ENCODE data around the gene VAV1. TPM values are rescaled to one million over a fixed set of nuclear protein-coding genes. Genes with fewer than 3 reads are reported as not detected.

The VAV1 gene
- total and polyA plus RNA-seq, 10 of the 15 experiments (the other 5 are each of a cell fraction or from before 2014, with no cell fraction given), result 1.6 to 76.8 (median 40.7) TPM

- SMC1A ChIA-PET (ENCODE audit: uncharacterized antibody, unreplicated experiment), result interaction anchor here (1.2 kb wide), 1 partner anchor 104 kb away, joined by 3 read pairs; no protein-coding TSS in a partner anchor
- RAD21 ChIA-PET (ENCODE audit: unreplicated experiment), result no interaction called here
- peaks cover 21% of the 10 kb centered on the region for H3K79me2 ChIP-seq (ENCODE audit: control insufficient read depth, insufficient read depth, low read length)
- WGBS (ENCODE audit: insufficient coverage, insufficient replicate concordance, low lambda C conversion rate, missing lambda C conversion rate), result 79% methylated on average over 19 of the region's 20 CpGs
- intact Hi-C loops (cut with micrococcal nuclease; ENCODE audit: unreplicated experiment), result no loop called here
- no peak overlapping the region for H3K9ac ChIP-seq (ENCODE audit: control insufficient read depth, insufficient read depth, low read length)
- in situ Hi-C loops (cut with MboI), result no loop called here
- H3K27me3 ChIP-seq (replicated peaks in 1 of 2; ENCODE audit: control insufficient read depth in 2 of 2, insufficient read depth in 2 of 2, low read length in 1 of 2), result no peaks in the 10 kb centered on the region
- H3K27ac ChIP-seq (ENCODE audit: control insufficient read depth, insufficient read depth), result no peak overlapping the region
- no peak overlapping the region for H3K4me3 ChIP-seq
- H4K20me1 ChIP-seq (ENCODE audit: control insufficient read depth, insufficient read depth), result no peaks in the 10 kb centered on the region
- DNase-seq (ENCODE audit: low read depth, low spot score) (no peak), ATAC-seq (no peak), FAIRE-seq (no peak)
- POLR2A ChIA-PET, result no interaction called here
- no peaks in the 10 kb centered on the region; a peak in 2 of 4 replicates for H3K36me3 ChIP-seq (ENCODE audit: control insufficient read depth in 2 of 2, insufficient read depth in 2 of 2, low read length in 1 of 2)
- no peak overlapping the region for H3K4me2 ChIP-seq (ENCODE audit: control insufficient read depth, insufficient read depth)
- CTCF ChIA-PET, result no interaction called here
- no peak overlapping the region for H2AFZ ChIP-seq (ENCODE audit: control insufficient read depth, low read depth, low read length)
- H3K4me1 ChIP-seq (ENCODE audit: control insufficient read depth, insufficient read depth, low read length), result peaks cover 24% of the 10 kb centered on the region
- no TSS peak for BruUV-seq (replicated peaks)
- no peaks in the 10 kb centered on the region for H3K9me3 ChIP-seq (replicated peaks; ENCODE audit: control insufficient read depth, insufficient read depth, low read length)
- TF ChIP-seq NFYA (IDR thresholded peaks at IDR 0.05; ENCODE audit: borderline replicate concordance, low read depth, low read length) (no peak), NR2F1 (conservative IDR thresholded peaks at IDR 0.05) (no peak), CEBPZ (IDR thresholded peaks at IDR 0.05; ENCODE audit: low read depth, low read length) (no peak), CHD2 (IDR thresholded peaks at IDR 0.05; ENCODE audit: borderline replicate concordance, low read depth, low read length) (no peak), SUZ12 (IDR thresholded peaks at IDR 0.05; ENCODE audit: unreplicated experiment) (no peak), RB1 (IDR thresholded peaks at IDR 0.05; ENCODE audit: borderline replicate concordance) (no peak), ZSCAN29 (IDR thresholded peaks at IDR 0.05) (no peak), MYB (IDR thresholded peaks at IDR 0.05; ENCODE audit: borderline replicate concordance, low read depth, low read length) (no peak), KDM1A (IDR thresholded peaks at IDR 0.05; ENCODE audit: borderline replicate concordance) (no peak), ESRRA (IDR thresholded peaks at IDR 0.05; ENCODE audit: low read length) (no peak), PRDM15 (CRISPR knock-in tag; IDR thresholded peaks at IDR 0.05) (no peak), SKIL (IDR thresholded peaks at IDR 0.05; ENCODE audit: low read depth, poor library complexity, severe bottlenecking) (no peak), PAX8 (IDR thresholded peaks at IDR 0.05) (no peak)
These were observed 38.3 kb upstream of the VAV1 start for GRCh38 chr19:6734096-6734696.

Measured in GM12878 (cell line).